Inferior parietal cortex (tissue), 1 donor: ENCODE results near the gene STX4.

Experiments used
- DNase-seq: peaks from one replicate; pipeline ENCODE4 v3.0.0-alpha.2; 2016; ENCODE audit errors: extremely low spot score

Gene STX4

DNA sequence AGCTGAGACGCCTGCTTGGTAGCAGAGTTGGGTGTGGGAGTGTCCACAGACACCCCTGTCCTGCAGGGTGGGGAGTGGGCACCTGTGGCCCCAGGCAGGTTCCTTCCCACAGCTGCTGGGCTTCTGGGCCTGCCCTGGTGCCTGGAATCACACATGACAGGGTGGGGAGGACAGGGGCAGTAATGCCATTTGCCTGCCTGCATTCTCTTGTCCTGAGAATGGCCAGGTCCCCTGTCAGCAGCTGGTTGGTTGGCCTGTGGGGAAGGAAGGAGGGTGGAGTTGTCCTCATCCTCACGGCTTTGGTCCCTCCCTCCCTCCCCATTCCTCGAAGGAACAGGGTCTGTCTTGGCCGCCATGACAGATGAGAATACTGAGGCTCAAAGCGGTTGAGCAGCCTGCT, 50.2 kb downstream of the STX4 start:
- no peak for DNase-seq

DNA sequence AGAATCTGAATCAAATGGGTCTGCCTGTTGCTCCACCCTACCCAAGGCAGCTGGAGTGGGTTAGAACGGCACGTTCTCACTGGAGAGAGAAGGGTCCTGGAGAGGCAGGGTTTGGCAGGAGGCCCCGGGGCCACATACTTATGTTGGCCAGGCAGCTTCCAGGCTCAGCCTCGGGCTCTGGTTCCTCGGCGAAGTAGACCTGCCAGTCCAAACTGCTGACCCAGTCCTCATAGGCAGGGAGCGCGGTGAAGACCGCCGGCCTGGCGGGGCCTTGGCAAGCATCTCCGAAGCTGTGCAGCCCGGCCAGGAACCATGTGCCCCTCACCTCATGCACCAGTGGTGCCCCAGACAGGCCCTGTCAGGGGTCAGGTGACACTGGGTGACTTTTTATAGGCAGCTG, 50.6 kb downstream of the STX4 start:
- DNase-seq, result no peak

- no peak for DNase-seq
Measured at GRCh38 chr16:31084584-31085302, 51.4 kb downstream of the STX4 start.

GRCh38 chr16:31085411-31085810, 52.1 kb downstream of the STX4 start:
- DNase-seq, result no peak

GRCh38 chr16:31085873-31086628, 52.7 kb downstream of the STX4 start:
- no peak for DNase-seq

GRCh38 chr16:31086629-31086906, 53.2 kb downstream of the STX4 start:
- no peak for DNase-seq

GRCh38 chr16:31087481-31087880, 54.1 kb downstream of the STX4 start:
- DNase-seq, result no peak

DNA sequence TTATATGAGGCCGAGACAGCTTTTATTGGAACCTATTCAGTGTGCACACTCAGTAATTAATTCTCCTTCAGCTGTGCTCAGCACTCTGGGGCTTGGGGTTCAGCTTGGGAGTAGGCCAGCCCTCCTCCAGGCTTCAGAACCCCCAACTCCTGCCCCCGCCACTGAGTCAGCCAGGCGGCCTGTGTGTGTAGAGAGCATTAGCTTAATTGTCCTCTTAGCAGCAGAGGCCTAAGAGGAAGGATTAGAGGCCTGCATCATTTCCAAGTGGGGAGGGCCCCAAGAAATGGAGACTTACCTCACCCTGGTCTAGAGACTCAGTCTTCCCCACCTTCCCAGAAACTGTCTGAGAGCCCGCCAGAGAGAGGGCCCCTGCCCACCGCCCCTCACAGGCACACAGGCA, 54.6 kb downstream of the STX4 start:
- DNase-seq, result no peak

GRCh38 chr16:31088459-31089183, 55.3 kb downstream of the STX4 start, which contains the start of gene PRSS53:
Gene PRSS53 (minus strand): TSS chr16:31088943. CDS start chr16:31088809, 134 bp downstream.
- no peak for DNase-seq

DNA sequence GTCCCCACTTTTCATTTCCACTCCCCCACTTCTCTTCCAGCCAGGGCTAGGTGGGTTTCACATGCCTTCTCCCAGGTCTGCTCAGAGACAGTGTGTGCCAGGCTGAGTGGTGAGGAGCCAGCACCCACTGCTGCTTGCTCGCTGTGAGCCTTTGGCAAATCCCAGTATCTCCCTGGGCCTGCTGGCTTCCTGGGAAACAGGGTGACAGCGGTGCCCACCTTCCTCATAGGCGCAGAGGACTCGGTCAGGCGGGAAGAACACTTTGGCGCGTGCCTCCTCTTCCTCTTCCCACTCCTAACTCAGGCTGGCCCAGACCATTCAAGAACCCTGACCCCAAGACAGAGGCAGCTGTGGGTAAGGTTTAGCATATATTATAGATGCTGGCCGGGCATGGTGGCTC, 55.8 kb downstream of the STX4 start:
- no peak for DNase-seq
